OCI-LY3 (cell line): ENCODE results near the gene WDR12.
"Not testable (repeated sequence)": the region's sequence is repeated elsewhere in the genome, so short reads cannot be mapped to it uniquely, and the experiment has no call there.

Experiments used
- H2AFZ ChIP-seq: fragments of 200-600, 300-600 bp; shearing (Covaris generic); 2 replicates; pipeline ENCODE4 v1.6.0; 2014; ENCODE audit warnings: antibody characterized with exemption, low read depth, low read length
- H3K27ac ChIP-seq: fragments of 200-600, 300-600 bp; sonication (generic); 2 replicates; pipeline ENCODE4 v1.5.1; 2014; ENCODE audit warnings: mild to moderate bottlenecking, low read length, moderate library complexity, mixed read lengths
- H3K27me3 ChIP-seq: fragments of 200-600, 300-600 bp; sonication (generic); 2 replicates; pipeline ENCODE4 v1.6.1; 2014; ENCODE audit warnings: low read depth, low read length, mixed read lengths
- H3K36me3 ChIP-seq: fragments of 200-600, 300-600 bp; sonication (generic); replicated peaks from 2 replicates; pipeline ENCODE3; 2014; ENCODE audit warnings: low read depth, low read length, mixed read lengths
- H3K4me1 ChIP-seq: fragments of 300-600, 200-600 bp; sonication (generic); 2 replicates; pipeline ENCODE4 v1.6.1; 2014; ENCODE audit warnings: low read length, mixed read lengths
- H3K4me2 ChIP-seq: fragments of 200-600, 300-600 bp; sonication (generic); 2 replicates; pipeline ENCODE4 v1.6.1; 2014; ENCODE audit warnings: low read length, mixed read lengths
- H3K4me3 ChIP-seq: fragments of 300-600, 200-600 bp; sonication (generic); 2 replicates; pipeline ENCODE4 v1.5.1; 2014; ENCODE audit warnings: antibody characterized with exemption, mild to moderate bottlenecking, low read length, moderate library complexity
- H3K79me2 ChIP-seq: fragments of 300-600, 200-600 bp; shearing (Covaris generic); 2 replicates; pipeline ENCODE4 v1.6.1; 2014; ENCODE audit warnings: mild to moderate bottlenecking, low read length, mixed read lengths
- H3K9ac ChIP-seq: fragments of 300-600, 200-600 bp; shearing (Covaris generic); 2 replicates; pipeline ENCODE4 v1.6.0; 2014; ENCODE audit warnings: mild to moderate bottlenecking, low read length, moderate library complexity
- H3K9me3 ChIP-seq: fragments of 200-600, 300-600 bp; shearing (Covaris generic); 2 replicates; pipeline ENCODE4 v1.6.1; 2014; ENCODE audit warnings: low read length, mixed read lengths; ENCODE audit not compliant: insufficient read depth
- H4K20me1 ChIP-seq: fragments of 200-600, 300-600 bp; sonication (generic); 2 replicates; pipeline ENCODE4 v1.6.1; 2016; ENCODE audit warnings: low read length, mixed read lengths; ENCODE audit not compliant: insufficient read depth
- CTCF ChIP-seq: fragments of 200-600, 300-600 bp; sonication (generic); IDR thresholded peaks from 2 replicates; pipeline ENCODE4 v1.5.1; 2014; ENCODE audit warnings: antibody characterized with exemption, low read length, low read depth
- EZH2phosphoT487 ChIP-seq: fragments of 200-600 bp; shearing (Covaris generic); IDR thresholded peaks from 2 replicates; pipeline ENCODE4 v1.6.1; 2018; ENCODE audit warnings: antibody characterized with exemption, mixed run types, low read depth

The WDR12 gene

GRCh38 chr2:202932425-202933138, 21.1 kb upstream of the WDR12 start:
- Histone ChIP-seq H3K36me3 (no peaks in the 10 kb centered on the region), H3K27ac (no peak overlapping the region), H2AFZ (no peak overlapping the region), H3K4me3 (no peak overlapping the region), H3K9me3 (no peaks in the 10 kb centered on the region), H3K27me3 (no peaks in the 10 kb centered on the region), H4K20me1 (no peaks in the 10 kb centered on the region), H3K4me1 (no peaks in the 10 kb centered on the region), H3K9ac (no peak overlapping the region), H3K79me2 (no peaks in the 10 kb centered on the region), H3K4me2 (no peak overlapping the region)
- no peak for TF ChIP-seq EZH2phosphoT487
- TF ChIP-seq CTCF, result no peak

- Histone ChIP-seq H3K9ac (no peak overlapping the region), H2AFZ (no peak overlapping the region), H3K9me3 (no peaks in the 10 kb centered on the region), H3K4me3 (no peak overlapping the region), H3K27ac (no peak overlapping the region), H3K27me3 (no peaks in the 10 kb centered on the region), H3K79me2 (no peaks in the 10 kb centered on the region), H4K20me1 (no peaks in the 10 kb centered on the region), H3K4me1 (no peaks in the 10 kb centered on the region), H3K36me3 (no peaks in the 10 kb centered on the region), H3K4me2 (no peak overlapping the region)
- TF ChIP-seq CTCF, result no peak
- no peak for TF ChIP-seq EZH2phosphoT487
These were observed 7.4 kb upstream of the WDR12 start for GRCh38 chr2:202918860-202919259.

- H3K9ac ChIP-seq, result peak overlapping the region; percentile 94
- H3K4me2 ChIP-seq, result peak overlapping the region; percentile 58
- not testable (repeated sequence) for H3K27me3 ChIP-seq, H3K36me3 ChIP-seq, H3K9me3 ChIP-seq, H4K20me1 ChIP-seq, H2AFZ ChIP-seq
- peak overlapping the region; percentile 92 for H3K27ac ChIP-seq
- peaks cover 20% of the 10 kb centered on the region for H3K4me1 ChIP-seq
- peak overlapping the region; percentile 93 for H3K4me3 ChIP-seq
- peaks cover 40% of the 10 kb centered on the region for H3K79me2 ChIP-seq
These were observed 1.1 kb upstream of the WDR12 start for GRCh38 chr2:202912342-202913201.

GRCh38 chr2:202911203-202911511, 316 bp downstream of the WDR12 start:
- Histone ChIP-seq H3K4me1 (peaks cover 20% of the 10 kb centered on the region), H3K79me2 (peaks cover 47% of the 10 kb centered on the region), H2AFZ (peak overlapping the region; percentile 98), H3K36me3 (peaks cover 10% of the 10 kb centered on the region), H3K9ac (peak overlapping the region; percentile 94), H3K27me3 (no peaks in the 10 kb centered on the region), H3K27ac (peak overlapping the region; percentile 92), H3K4me2 (peak overlapping the region; percentile 96), H3K9me3 (no peaks in the 10 kb centered on the region), H4K20me1 (0 out of 2 replicates have a peak, but pooled peaks cover 6% of the 10 kb centered on the region), H3K4me3 (peak overlapping the region; percentile 93)
- no peak for TF ChIP-seq CTCF
- no peak for TF ChIP-seq EZH2phosphoT487
